Activated CD4-positive, alpha-beta memory T cell treated with anti-CD3 and anti-CD28 coated beads for 36 hours (primary cell): Measurements from ENCODE around the gene AOAH. TPM values are rescaled to one million over a fixed set of nuclear protein-coding genes. Genes with fewer than 3 reads are reported as not detected.
"Not testable (repeated sequence)": the region's sequence is repeated elsewhere in the genome, so short reads cannot be mapped to it uniquely, and the experiment has no call there.

Source experiments
- CTCF ChIA-PET: fragments of 350-600 bp; sonication (Branson Sonifier 250); formaldehyde crosslinking; loops from one replicate; lab custom pipeline; 2021; ENCODE audit warnings: antibody characterized with exemption, inconsistent platforms; lab: Charles Lee
- POLR2A ChIA-PET: fragments of 350-600 bp; sonication (Branson Sonifier 250); formaldehyde crosslinking; loops from one replicate; lab custom pipeline; 2021; ENCODE audit warnings: antibody characterized with exemption; lab: Charles Lee
- DNase-seq: peaks from one replicate; pipeline ENCODE4 v3.0.0-alpha.2; 2020
- H3K27ac Mint-ChIP-seq: one replicate; pipeline ENCODE4 v1.8.0; 2021; ENCODE audit warnings: mixed read lengths
- H3K27me3 Mint-ChIP-seq: one replicate; pipeline ENCODE4 v1.8.0; 2021; ENCODE audit warnings: mixed read lengths
- H3K36me3 Mint-ChIP-seq: one replicate; pipeline ENCODE4 v1.8.0; 2021; ENCODE audit warnings: mixed read lengths
- H3K4me1 Mint-ChIP-seq: one replicate; pipeline ENCODE4 v1.8.0; 2021; ENCODE audit warnings: low read depth, mixed read lengths
- H3K4me3 Mint-ChIP-seq: one replicate; pipeline ENCODE4 v1.8.0; 2021; ENCODE audit warnings: mild to moderate bottlenecking, mixed read lengths
- H3K9me3 Mint-ChIP-seq: one replicate; pipeline ENCODE4 v1.8.0; 2021; ENCODE audit warnings: mixed read lengths
- intact Hi-C: fragments of 100-400 bp; cut with micrococcal nuclease; formaldehyde crosslinking; loops from one replicate; pipeline ENCODE4 v1.15.1; 2023
- total RNA-seq, 2 experiments: library from RNA; stranded (reverse); gene quantifications; one replicate each; pipeline ENCODE4 v1.2.3, GENCODE V29; 2021

AOAH gene
- total RNA-seq, 2 experiments from 2014 or later: 2.4 to 2.6 TPM

DNA sequence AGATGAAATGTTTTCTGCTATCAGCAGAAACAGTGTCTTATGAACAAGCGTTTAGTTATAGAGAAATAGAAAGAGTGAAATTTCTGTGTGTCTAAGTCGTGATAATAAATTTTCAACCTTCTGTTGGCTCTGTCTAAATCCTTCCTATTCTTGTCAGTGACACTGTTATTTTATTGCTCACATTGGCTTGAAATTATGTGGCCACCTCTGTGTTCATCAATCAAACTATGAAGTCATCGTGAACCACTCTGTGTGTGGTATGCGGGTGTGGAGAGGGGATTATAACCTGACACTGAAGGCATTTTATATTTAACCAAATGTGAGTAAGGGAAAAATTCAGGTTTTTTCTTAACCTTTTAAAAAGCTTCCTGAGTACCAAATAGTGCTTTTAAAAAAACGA is 12.3 kb downstream of the AOAH start:
- Mint-ChIP-seq H3K9me3 (peaks cover 7% of the 10 kb centered on the region), H3K27me3 (no peaks in the 10 kb centered on the region), H3K4me3 (no peak overlapping the region), H3K27ac (no peak overlapping the region), H3K36me3 (peaks cover 7% of the 10 kb centered on the region), H3K4me1 (peaks cover 21% of the 10 kb centered on the region)
- DNase-seq: no peak
- intact Hi-C loops: no loop called here
- ChIA-PET POLR2A (no interaction called here), CTCF (no interaction called here)

DNA sequence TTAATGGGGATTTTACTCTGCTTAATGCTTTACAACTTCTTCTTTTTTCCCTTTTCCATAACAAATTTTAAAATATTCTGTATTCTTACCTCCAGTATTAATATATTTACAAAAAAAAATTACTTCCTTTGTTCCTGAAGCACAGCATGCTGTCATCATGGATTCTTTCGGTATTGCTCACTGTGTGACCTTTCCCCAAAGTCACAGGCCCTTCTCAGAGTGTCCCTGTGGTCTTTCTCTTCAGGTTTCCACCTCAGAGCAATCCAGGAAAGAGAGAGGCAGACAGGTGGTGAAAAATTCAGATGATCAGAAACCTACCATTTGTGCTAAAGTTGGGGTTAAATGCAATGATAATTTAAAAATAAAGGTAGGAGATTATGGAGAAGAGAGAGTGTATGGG is 13.0 kb downstream of the AOAH start:
- Mint-ChIP-seq H3K4me1 (peaks cover 23% of the 10 kb centered on the region), H3K36me3 (peaks cover 11% of the 10 kb centered on the region), H3K27me3 (no peaks in the 10 kb centered on the region), H3K4me3 (no peak overlapping the region), H3K27ac (no peak overlapping the region), H3K9me3 (peaks cover 7% of the 10 kb centered on the region)
- ChIA-PET CTCF (interaction anchor here (1.0 kb wide), 1 partner anchor 15 kb away, joined by 4 read pairs; no protein-coding TSS in a partner anchor), POLR2A (no interaction called here)
- no peak for DNase-seq
- intact Hi-C loops: no loop called here

DNA sequence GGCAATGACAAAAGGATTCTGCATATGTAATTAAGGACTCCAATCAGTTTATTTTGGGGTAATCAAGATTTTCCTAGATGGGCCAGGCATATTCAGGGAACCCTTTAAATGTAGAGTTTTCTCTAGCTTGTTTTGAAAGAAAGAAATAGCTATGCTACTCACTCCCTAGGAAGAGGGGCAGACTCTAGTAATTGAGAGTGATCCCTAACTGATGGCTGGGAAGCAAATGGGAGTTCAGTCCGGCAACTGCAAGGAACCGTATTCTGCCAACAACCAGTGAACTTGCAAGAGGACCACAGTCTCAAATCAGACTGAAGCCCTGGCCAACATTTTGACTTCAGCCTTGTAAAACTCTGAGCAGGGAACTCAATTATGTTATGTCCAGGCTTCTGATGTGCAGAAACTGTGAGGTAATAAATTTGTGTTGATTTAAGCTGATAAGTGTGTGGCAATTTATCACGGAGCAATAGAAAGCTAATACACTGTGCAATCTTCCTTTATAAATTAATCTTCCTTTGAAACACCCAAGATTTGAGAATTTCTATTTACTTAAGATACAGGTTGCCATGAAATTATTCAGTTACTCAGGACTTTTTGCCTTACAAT is 14.0 kb downstream of the AOAH start:
- Mint-ChIP-seq H3K4me3 (no peak overlapping the region), H3K4me1 (peaks cover 23% of the 10 kb centered on the region), H3K36me3 (peaks cover 13% of the 10 kb centered on the region), H3K27ac (no peak overlapping the region), H3K27me3 (no peaks in the 10 kb centered on the region), H3K9me3 (peaks cover 13% of the 10 kb centered on the region)
- intact Hi-C loops: no loop called here
- DNase-seq: no peak
- CTCF ChIA-PET: interaction anchor here (1.0 kb wide), 1 partner anchor 16 kb away, joined by 4 read pairs; no protein-coding TSS in a partner anchor
- POLR2A ChIA-PET: no interaction called here

DNA sequence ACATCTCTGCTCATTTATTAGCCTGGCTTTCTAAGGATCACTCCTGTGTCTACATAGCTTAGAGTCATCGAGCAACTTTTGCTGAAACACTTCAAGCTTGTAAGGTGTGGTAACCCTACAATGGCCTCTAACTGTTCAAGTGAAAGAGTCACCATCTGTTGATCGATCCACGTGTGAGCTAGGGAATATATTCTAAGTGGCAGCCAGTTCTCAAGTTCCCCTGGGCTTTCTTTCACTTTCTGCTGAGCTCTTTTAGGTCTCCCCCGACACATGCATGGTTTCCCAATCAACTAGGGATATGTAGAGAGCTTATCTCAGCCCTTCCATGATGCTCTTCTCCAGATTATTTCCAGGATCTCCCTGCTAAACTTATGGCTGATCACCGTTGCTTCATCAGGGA is 15.5 kb downstream of the AOAH start:
- peaks cover 17% of the 10 kb centered on the region for H3K9me3 Mint-ChIP-seq
- no peak for DNase-seq
- intact Hi-C loops: no loop called here
- no peak overlapping the region for H3K4me3 Mint-ChIP-seq
- peaks cover 2% of the 10 kb centered on the region for H3K27me3 Mint-ChIP-seq
- H3K36me3 Mint-ChIP-seq: peaks cover 18% of the 10 kb centered on the region
- ChIA-PET POLR2A (interaction anchor here (1.4 to 1.5 kb wide), 3 partner anchors 16 to 31 kb away, joined by 3 to 4 read pairs (median 3); no protein-coding TSS in a partner anchor), CTCF (interaction anchor here (1.1 to 2.4 kb wide), 3 partner anchors 26 to 38 kb away, joined by 3 to 7 read pairs (median 4); no protein-coding TSS in a partner anchor)
- peaks cover 27% of the 10 kb centered on the region for H3K4me1 Mint-ChIP-seq
- no peak overlapping the region for H3K27ac Mint-ChIP-seq

DNA sequence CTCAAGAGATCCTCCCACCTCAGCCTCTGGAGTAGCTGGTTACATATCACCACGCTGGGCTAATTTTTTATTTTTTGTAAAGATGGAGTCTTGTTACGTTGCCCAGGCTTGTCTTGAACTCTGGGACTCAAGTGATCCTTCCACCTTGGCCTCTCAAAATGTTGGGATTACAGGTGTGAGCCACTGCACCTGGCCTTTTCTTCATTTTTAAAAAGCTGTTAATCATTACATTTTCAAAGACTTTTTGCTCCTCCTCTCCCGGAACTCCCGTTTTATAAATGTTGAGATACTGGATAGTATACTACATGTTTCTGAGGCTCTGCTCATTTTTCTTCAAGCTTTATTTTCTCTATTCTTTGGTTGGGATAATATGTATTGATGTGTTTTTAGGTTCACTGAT is 16.4 kb downstream of the AOAH start:
- Mint-ChIP-seq H3K4me1 (peaks cover 27% of the 10 kb centered on the region), H3K36me3 (peaks cover 16% of the 10 kb centered on the region), H3K9me3 (peaks cover 15% of the 10 kb centered on the region), H3K27me3 (peaks cover 3% of the 10 kb centered on the region), H3K27ac (peak overlapping the region; percentile 69), H3K4me3 (no peak overlapping the region)
- DNase-seq: no peak
- POLR2A ChIA-PET: interaction anchor here (1.4 to 1.5 kb wide), 3 partner anchors 16 to 31 kb away, joined by 3 to 4 read pairs (median 3); no protein-coding TSS in a partner anchor
- intact Hi-C loops: loop anchor here (1.0 kb wide), 2 partner anchors 16 to 17 kb away; partner anchors contain the start of gene AOAH
- CTCF ChIA-PET: interaction anchor here (1.1 to 2.4 kb wide), 3 partner anchors 25 to 37 kb away, joined by 3 to 7 read pairs (median 4); no protein-coding TSS in a partner anchor

DNA sequence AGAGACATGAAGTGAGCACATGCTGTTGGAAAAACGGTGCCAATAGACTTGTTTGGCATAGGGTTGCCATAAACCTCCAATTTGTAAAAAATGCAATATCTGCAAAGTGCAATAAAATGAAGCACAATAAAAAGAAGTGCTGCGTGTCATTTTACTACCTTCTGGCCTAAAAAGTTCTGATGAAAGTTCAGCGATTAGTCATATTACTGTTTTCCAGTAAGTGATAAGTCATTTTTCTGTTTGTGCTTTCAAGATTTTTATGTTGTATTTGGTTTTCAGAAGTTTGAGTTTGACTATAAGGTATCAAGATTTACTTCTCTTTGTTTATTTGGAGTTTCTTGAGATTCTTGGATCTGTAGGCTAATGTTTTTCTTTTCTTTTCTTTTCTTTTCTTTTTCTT is 16.8 kb downstream of the AOAH start:
- POLR2A ChIA-PET: no interaction called here
- peaks cover 16% of the 10 kb centered on the region for H3K36me3 Mint-ChIP-seq
- DNase-seq: no peak
- H3K4me1 Mint-ChIP-seq: peaks cover 27% of the 10 kb centered on the region
- CTCF ChIA-PET: interaction anchor here (2.4 kb wide), 1 partner anchor 37 kb away, joined by 7 read pairs; no protein-coding TSS in a partner anchor
- peaks cover 3% of the 10 kb centered on the region for H3K27me3 Mint-ChIP-seq
- peaks cover 14% of the 10 kb centered on the region for H3K9me3 Mint-ChIP-seq
- no peak overlapping the region for H3K4me3 Mint-ChIP-seq
- H3K27ac Mint-ChIP-seq: peak overlapping the region; percentile 69
- intact Hi-C loops: loop anchor here (1.0 kb wide), 2 partner anchors 16 to 17 kb away; partner anchors contain the start of gene AOAH

DNA sequence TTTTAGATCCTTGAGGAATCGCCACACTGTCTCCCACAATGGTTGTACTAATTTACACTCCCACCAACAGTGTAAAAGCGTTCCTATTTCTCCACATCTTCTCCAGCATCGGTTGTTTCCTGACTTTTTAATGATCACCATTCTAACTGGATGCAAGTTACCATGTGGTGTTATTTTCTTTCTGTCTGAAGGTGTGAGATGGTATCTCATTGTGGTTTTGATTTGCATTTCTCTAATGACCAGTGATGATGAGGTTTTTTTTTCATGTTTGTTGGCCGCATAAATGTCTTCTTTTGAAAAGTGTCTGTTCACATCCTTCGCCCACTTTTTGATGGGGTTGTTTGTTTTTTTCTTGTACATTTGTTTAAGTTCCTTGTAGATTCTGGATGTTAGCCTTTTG is 20.4 kb downstream of the AOAH start:
- CTCF ChIA-PET, DNase-seq, POLR2A ChIA-PET, intact Hi-C loops, H3K27me3 Mint-ChIP-seq, H3K4me3 Mint-ChIP-seq, H3K27ac Mint-ChIP-seq: not testable (repeated sequence)
- peaks cover 15% of the 10 kb centered on the region for H3K36me3 Mint-ChIP-seq
- peaks cover 14% of the 10 kb centered on the region for H3K9me3 Mint-ChIP-seq
- peaks cover 24% of the 10 kb centered on the region for H3K4me1 Mint-ChIP-seq

- no peaks in the 10 kb centered on the region for H3K36me3 Mint-ChIP-seq
- ChIA-PET POLR2A (interaction anchor here (1.3 kb wide), 1 partner anchor 16 kb away, joined by 3 read pairs; no protein-coding TSS in a partner anchor), CTCF (interaction anchor here (0.7 to 1.1 kb wide), 2 partner anchors 14 to 21 kb away, joined by 3 to 5 read pairs; no protein-coding TSS in a partner anchor)
- H3K27me3 Mint-ChIP-seq: no peaks in the 10 kb centered on the region
- H3K9me3 Mint-ChIP-seq: no peaks in the 10 kb centered on the region
- peak overlapping the region; percentile 39 for H3K27ac Mint-ChIP-seq
- H3K4me1 Mint-ChIP-seq: peaks cover 31% of the 10 kb centered on the region
- intact Hi-C loops: loop anchor here (1.0 to 5.0 kb wide), 3 partner anchors 8 to 160 kb away; partner anchors contain the start of gene AOAH
- peak overlapping the region; percentile 18 for H3K4me3 Mint-ChIP-seq
- DNase-seq: peak; percentile 22
These were observed 31.8 kb downstream of the AOAH start for GRCh38 chr7:36692456-36692855.

DNA sequence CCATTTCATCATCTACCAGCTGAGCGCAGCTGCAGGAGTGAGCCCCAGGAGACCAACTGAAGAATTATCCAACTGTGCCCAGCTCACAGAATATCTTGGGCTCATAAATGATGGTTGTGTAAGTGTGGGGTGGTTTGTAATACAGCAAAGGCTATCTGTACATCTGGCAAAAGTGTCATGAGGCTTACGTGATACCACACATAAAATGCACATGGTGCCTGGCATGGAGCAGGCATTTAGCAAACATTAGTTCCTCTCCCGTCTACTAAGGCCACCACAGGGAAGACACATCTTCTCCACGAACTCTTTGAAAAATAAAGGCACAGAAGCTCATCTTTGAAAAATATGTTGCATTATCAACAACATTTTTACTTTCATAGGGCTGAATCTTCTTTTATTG is 32.3 kb downstream of the AOAH start:
- Mint-ChIP-seq H3K27ac (no peak overlapping the region), H3K4me1 (peaks cover 35% of the 10 kb centered on the region), H3K36me3 (no peaks in the 10 kb centered on the region), H3K27me3 (no peaks in the 10 kb centered on the region), H3K9me3 (no peaks in the 10 kb centered on the region), H3K4me3 (no peak overlapping the region)
- intact Hi-C loops: loop anchor here (1.0 to 5.0 kb wide), 5 partner anchors 8 to 160 kb away; partner anchors contain the start of gene AOAH
- DNase-seq: no peak
- CTCF ChIA-PET: no interaction called here
- POLR2A ChIA-PET: interaction anchor here (1.3 kb wide), 1 partner anchor 16 kb away, joined by 3 read pairs; no protein-coding TSS in a partner anchor

DNA sequence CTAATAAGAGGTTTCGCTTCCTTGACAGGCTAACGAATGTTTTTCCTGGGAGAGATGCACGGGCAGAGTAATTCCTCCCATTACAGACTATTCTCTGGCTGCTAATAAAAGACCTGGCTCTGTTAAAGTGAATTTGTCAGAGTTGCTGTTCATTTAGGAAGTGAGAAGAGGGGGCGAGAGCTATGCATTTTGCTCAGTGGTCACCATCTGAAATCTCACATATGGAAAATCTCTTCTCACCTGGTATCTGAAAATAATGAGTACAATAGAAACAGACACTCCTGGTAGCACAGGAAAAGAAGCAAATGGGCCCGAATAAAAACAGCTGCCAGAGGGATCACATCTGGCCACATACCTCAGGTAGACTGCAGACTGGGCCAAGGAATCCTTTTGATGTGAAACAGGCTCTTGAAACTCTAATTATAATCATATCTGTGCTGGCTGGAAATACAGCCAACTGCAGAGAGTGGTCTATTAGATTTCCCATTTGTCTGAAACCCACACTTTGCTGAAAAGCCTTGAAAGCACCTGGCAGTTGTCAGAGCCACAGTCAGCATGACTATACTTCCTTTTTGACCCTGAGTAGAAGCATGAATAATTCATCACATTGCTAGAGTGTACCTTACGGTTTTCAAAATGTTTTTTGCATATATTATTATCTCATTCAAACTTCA is 33.6 kb downstream of the AOAH start:
- POLR2A ChIA-PET: interaction anchor here (0.6 kb wide), 1 partner anchor 248 kb away, joined by 6 read pairs; no protein-coding TSS in a partner anchor

DNA sequence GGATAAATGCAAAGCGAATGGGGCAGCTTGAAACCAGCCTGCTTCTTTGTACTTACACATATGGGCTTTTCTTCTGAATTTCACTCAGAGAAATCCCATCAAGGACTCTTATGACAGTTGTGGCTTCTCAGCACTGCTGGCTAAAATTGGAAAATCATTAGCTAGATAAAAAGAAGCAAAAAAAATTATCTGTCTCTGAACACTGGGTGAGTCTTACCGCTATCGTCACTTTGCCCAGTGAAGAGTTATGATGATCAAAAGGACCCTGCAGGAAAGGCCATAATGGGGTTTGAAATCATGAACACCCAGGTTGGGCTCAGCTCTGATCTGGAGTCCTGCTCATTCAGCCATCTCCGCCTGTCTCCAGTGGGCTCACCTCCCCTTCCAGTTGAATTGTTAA is 34.3 kb downstream of the AOAH start:
- Mint-ChIP-seq H3K9me3 (no peaks in the 10 kb centered on the region), H3K27me3 (no peaks in the 10 kb centered on the region), H3K36me3 (no peaks in the 10 kb centered on the region), H3K4me1 (peaks cover 53% of the 10 kb centered on the region), H3K27ac (no peak overlapping the region), H3K4me3 (no peak overlapping the region)
- ChIA-PET POLR2A (no interaction called here), CTCF (no interaction called here)
- DNase-seq: no peak
- intact Hi-C loops: loop anchor here (2.0 to 5.0 kb wide), 2 partner anchors 13 to 162 kb away; no protein-coding TSS in a partner anchor

More for the DNA sequence above, 33.6 kb downstream of the AOAH start:
- H3K4me1 Mint-ChIP-seq: peaks cover 47% of the 10 kb centered on the region
- no peaks in the 10 kb centered on the region for H3K9me3 Mint-ChIP-seq
- no peak overlapping the region for H3K4me3 Mint-ChIP-seq
- no peaks in the 10 kb centered on the region for H3K36me3 Mint-ChIP-seq
- intact Hi-C loops: loop anchor here (1.0 to 5.0 kb wide), 3 partner anchors 14 to 162 kb away; no protein-coding TSS in a partner anchor
- peak overlapping the region; percentile 46 for H3K27ac Mint-ChIP-seq
- no peaks in the 10 kb centered on the region for H3K27me3 Mint-ChIP-seq
- DNase-seq: peak; percentile 20
- CTCF ChIA-PET: no interaction called here
